Gastroesophageal sphincter (tissue), 3 donors: Measurements from ENCODE around the gene SPAAR.

ENCODE experiments used
- EP300 ChIP-seq: sonication (generic); formaldehyde crosslinking; IDR thresholded peaks from one replicate; pipeline ENCODE4 v1.6.1; 2017; ENCODE audit warnings: antibody characterized with exemption, mild to moderate bottlenecking
- TF ChIP-seq, protein P1 (sequence below), 4 experiments: fragments of 200-600 bp in 2 of 4; fragments of 450-650 bp in 2 of 4; sonication (generic) in 1 of 4; IDR thresholded peaks; one replicate each; pipeline ENCODE4 v1.5.1; 2017 to 2019; ENCODE audit warnings: antibody characterized with exemption in 4 of 4, mild to moderate bottlenecking in 2 of 4, moderate library complexity in 2 of 4

DNA sequence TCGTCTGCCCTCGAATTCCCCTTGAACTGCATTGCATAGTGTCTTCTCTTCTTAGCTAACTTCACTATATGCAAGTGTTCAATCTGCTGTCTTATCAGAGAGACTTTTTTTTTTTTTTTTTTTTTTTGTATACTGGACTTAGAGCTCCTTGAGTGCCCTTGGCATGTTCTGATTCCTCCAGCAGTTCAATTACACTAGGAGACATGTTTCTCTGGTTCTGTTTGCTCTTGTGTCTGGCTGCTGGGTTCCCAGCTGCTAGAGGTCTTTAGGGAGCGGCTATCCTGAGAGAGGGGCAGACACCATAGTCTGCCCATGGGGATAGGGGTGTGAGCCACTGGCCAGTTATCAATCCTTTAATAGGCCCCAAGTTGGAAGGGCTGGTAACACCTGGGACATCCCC, 35.6 kb downstream of the SPAAR start:
- TF ChIP-seq, protein P1, sequence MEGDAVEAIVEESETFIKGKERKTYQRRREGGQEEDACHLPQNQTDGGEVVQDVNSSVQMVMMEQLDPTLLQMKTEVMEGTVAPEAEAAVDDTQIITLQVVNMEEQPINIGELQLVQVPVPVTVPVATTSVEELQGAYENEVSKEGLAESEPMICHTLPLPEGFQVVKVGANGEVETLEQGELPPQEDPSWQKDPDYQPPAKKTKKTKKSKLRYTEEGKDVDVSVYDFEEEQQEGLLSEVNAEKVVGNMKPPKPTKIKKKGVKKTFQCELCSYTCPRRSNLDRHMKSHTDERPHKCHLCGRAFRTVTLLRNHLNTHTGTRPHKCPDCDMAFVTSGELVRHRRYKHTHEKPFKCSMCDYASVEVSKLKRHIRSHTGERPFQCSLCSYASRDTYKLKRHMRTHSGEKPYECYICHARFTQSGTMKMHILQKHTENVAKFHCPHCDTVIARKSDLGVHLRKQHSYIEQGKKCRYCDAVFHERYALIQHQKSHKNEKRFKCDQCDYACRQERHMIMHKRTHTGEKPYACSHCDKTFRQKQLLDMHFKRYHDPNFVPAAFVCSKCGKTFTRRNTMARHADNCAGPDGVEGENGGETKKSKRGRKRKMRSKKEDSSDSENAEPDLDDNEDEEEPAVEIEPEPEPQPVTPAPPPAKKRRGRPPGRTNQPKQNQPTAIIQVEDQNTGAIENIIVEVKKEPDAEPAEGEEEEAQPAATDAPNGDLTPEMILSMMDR (IDR thresholded peaks at IDR 0.05) = no peak
- no peak for TF ChIP-seq EP300
